Fibroblast of villous mesenchyme (primary cell): ENCODE results near the gene CSMD2. TPM values are rescaled to one million over a fixed set of nuclear protein-coding genes. Genes with fewer than 3 reads are reported as not detected.

Source experiments
- DNase-seq: peaks from one replicate; pipeline ENCODE4 v3.0.0-alpha.2; 2010; ENCODE audit warnings: low read depth
- H3K4me3 ChIP-seq: 2 replicates; pipeline ENCODE4 v1.5.1; 2011; ENCODE audit warnings: low read depth, mild to moderate bottlenecking, low read length
- CTCF ChIP-seq: IDR thresholded peaks from 2 replicates; pipeline ENCODE4 v1.5.1; 2012; ENCODE audit warnings: low read depth, mild to moderate bottlenecking, low read length; ENCODE audit not compliant: insufficient read depth
- total RNA-seq: library from RNA; depleted of rRNA; stranded (reverse); fragments of >200 nt; gene quantifications from 2 replicates; pipeline ENCODE4 v1.2.3, GENCODE V29; 2012

The CSMD2 gene
- total RNA-seq, 1 donor, result 3.0 TPM

- TF ChIP-seq CTCF, result no peak
- no peak for DNase-seq
- H3K4me3 ChIP-seq, result no peak overlapping the region
These were observed 315.8 kb downstream of the CSMD2 start for GRCh38 chr1:33849211-33849610.

- no peak overlapping the region for H3K4me3 ChIP-seq
- TF ChIP-seq CTCF, result no peak
- DNase-seq, result no peak
These were observed 316.7 kb downstream of the CSMD2 start for GRCh38 chr1:33848205-33848937.

GRCh38 chr1:33846861-33847260 is 318.2 kb downstream of the CSMD2 start:
- no peak for DNase-seq
- H3K4me3 ChIP-seq, result no peak overlapping the region
- no peak for TF ChIP-seq CTCF

- H3K4me3 ChIP-seq, result no peak overlapping the region
- no peak for TF ChIP-seq CTCF
- no peak for DNase-seq
These were observed 320.9 kb downstream of the CSMD2 start for GRCh38 chr1:33844166-33844565.

GRCh38 chr1:33842348-33842747 is 322.7 kb downstream of the CSMD2 start:
- H3K4me3 ChIP-seq, result no peak overlapping the region
- no peak for TF ChIP-seq CTCF
- no peak for DNase-seq

GRCh38 chr1:33841494-33841893 is 323.5 kb downstream of the CSMD2 start:
- no peak overlapping the region for H3K4me3 ChIP-seq
- no peak for TF ChIP-seq CTCF
- no peak for DNase-seq

- no peak overlapping the region for H3K4me3 ChIP-seq
- no peak for DNase-seq
- TF ChIP-seq CTCF, result no peak
These were observed 327.4 kb downstream of the CSMD2 start for GRCh38 chr1:33837635-33838034.
